ENCODE results near the gene ZDHHC3. TPM values are rescaled to one million over a fixed set of nuclear protein-coding genes. Genes with fewer than 3 reads are reported as not detected.
"Not testable (repeated sequence)": the region's sequence is repeated elsewhere in the genome, so short reads cannot be mapped to it uniquely, and the experiment has no call there.

The ZDHHC3 gene
- polyA plus RNA-seq, 1 of the 3 experiments (the other 2 are of a cell fraction), result 60.7 TPM

DNA sequence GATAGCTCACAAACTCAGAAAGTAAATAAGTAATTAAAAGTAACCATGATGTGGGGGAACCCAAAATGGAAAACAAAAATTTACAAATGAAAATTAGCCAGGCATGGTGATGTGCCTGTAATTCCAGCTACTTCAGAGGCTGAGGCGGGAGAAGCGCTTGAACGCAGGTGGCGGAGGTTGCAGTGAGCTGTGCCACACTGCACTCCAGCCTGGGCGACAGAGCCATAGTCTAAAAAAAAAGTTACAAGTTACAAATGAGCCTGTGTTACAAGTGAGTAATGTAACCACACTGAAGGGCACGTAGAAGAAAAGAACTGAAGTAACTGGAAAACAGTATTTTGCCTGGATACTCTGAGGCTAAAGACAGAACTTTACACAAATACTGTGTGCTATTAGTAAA is 11.4 kb upstream of the ZDHHC3 start:
- WGBS (ENCODE audit: low lambda C conversion rate), result 99% methylated on average over 6 of the region's 6 CpGs
- CTCF ChIA-PET, result interaction anchor here (0.6 to 2.5 kb wide), 4 partner anchors 9 to 665 kb away, joined by 3 to 9 read pairs (median 4); partner anchors contain the start of genes EXOSC7 and ZDHHC3
- Histone ChIP-seq H3K4me1 (ENCODE audit: control insufficient read depth in 1 of 2, insufficient read depth in 2 of 2, low read depth in 1 of 2, low read length in 1 of 2) (no peaks in the 10 kb centered on the region; a peak in 1 of 4 replicates), H3K36me3 (replicated peaks in 1 of 2; ENCODE audit: control insufficient read depth in 1 of 2, insufficient read depth in 2 of 2, low read length in 1 of 2) (peaks cover 11 to 31% of the 10 kb centered on the region in 2 experiments), H3K4me3 (ENCODE audit: low read depth in 2 of 2, low read length in 1 of 2) (no peak overlapping the region), H3K27ac (ENCODE audit: low read depth in 2 of 2, low read length in 1 of 2) (no peak overlapping the region), H3K27me3 (ENCODE audit: insufficient read depth) (no peaks in the 10 kb centered on the region), H4K20me1 (ENCODE audit: insufficient read depth) (peaks cover 6% of the 10 kb centered on the region; the same call in 1 of the 2 replicates), H3K9me2 (no peaks in the 10 kb centered on the region), H2AFZ (ENCODE audit: low read depth) (no peak overlapping the region), H3K9ac (no peak overlapping the region), H3K4me2 (no peak overlapping the region), H3K9me3 (no peaks in the 10 kb centered on the region), H3K79me2 (ENCODE audit: insufficient read depth) (peaks cover 39% of the 10 kb centered on the region), H3F3A (replicated peaks; ENCODE audit: insufficient read depth) (no peaks in the 10 kb centered on the region)
- POLR2A ChIA-PET, result interaction anchor here (0.7 kb wide), 1 partner anchor 70 kb away, joined by 3 read pairs; no protein-coding TSS in a partner anchor
- TF ChIP-seq RAD21 (IDR thresholded peaks at IDR 0.05; ENCODE audit: low read length) (no peak), ELF1 (IDR thresholded peaks at IDR 0.05) (no peak), RCOR1 (IDR thresholded peaks at IDR 0.05; ENCODE audit: low read length) (no peak), EZH2phosphoT487 (IDR thresholded peaks at IDR 0.05; ENCODE audit: borderline replicate concordance, low read depth) (no peak), GATA2 (CRISPR knock-in tag; IDR thresholded peaks at IDR 0.05) (no peak), FOXJ3 (CRISPR knock-in tag; IDR thresholded peaks at IDR 0.05) (no peak), SIN3A (IDR thresholded peaks at IDR 0.05; ENCODE audit: borderline replicate concordance, low read depth, low read length) (no peak), CHD2 (IDR thresholded peaks at IDR 0.05; ENCODE audit: low read length, partially characterized antibody) (no peak), MXI1 (IDR thresholded peaks at IDR 0.05; ENCODE audit: low read depth, low read length) (no peak), NFIC (IDR thresholded peaks at IDR 0.05; ENCODE audit: borderline replicate concordance) (no peak), RFX5 (IDR thresholded peaks at IDR 0.05; ENCODE audit: low read length) (no peak), EP300 (IDR thresholded peaks at IDR 0.05; ENCODE audit: borderline replicate concordance in 1 of 2, low read depth in 1 of 2, low read length in 1 of 2) (no peak), YY1 (IDR thresholded peaks at IDR 0.05; ENCODE audit: low read depth) (no peak), JUND (IDR thresholded peaks at IDR 0.05) (no peak)
- TF ChIP-seq, protein P1, sequence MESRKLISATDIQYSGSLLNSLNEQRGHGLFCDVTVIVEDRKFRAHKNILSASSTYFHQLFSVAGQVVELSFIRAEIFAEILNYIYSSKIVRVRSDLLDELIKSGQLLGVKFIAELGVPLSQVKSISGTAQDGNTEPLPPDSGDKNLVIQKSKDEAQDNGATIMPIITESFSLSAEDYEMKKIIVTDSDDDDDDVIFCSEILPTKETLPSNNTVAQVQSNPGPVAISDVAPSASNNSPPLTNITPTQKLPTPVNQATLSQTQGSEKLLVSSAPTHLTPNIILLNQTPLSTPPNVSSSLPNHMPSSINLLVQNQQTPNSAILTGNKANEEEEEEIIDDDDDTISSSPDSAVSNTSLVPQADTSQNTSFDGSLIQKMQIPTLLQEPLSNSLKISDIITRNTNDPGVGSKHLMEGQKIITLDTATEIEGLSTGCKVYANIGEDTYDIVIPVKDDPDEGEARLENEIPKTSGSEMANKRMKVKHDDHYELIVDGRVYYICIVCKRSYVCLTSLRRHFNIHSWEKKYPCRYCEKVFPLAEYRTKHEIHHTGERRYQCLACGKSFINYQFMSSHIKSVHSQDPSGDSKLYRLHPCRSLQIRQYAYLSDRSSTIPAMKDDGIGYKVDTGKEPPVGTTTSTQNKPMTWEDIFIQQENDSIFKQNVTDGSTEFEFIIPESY (IDR thresholded peaks at IDR 0.05; ENCODE audit: borderline replicate concordance, low read depth), result no peak
- TF ChIP-seq, protein P2, sequence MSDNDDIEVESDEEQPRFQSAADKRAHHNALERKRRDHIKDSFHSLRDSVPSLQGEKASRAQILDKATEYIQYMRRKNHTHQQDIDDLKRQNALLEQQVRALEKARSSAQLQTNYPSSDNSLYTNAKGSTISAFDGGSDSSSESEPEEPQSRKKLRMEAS (IDR thresholded peaks at IDR 0.05; ENCODE audit: low read depth), result no peak
- TF ChIP-seq, protein P3, sequence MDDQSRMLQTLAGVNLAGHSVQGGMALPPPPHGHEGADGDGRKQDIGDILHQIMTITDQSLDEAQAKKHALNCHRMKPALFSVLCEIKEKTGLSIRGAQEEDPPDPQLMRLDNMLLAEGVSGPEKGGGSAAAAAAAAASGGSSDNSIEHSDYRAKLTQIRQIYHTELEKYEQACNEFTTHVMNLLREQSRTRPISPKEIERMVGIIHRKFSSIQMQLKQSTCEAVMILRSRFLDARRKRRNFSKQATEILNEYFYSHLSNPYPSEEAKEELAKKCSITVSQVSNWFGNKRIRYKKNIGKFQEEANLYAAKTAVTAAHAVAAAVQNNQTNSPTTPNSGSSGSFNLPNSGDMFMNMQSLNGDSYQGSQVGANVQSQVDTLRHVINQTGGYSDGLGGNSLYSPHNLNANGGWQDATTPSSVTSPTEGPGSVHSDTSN (IDR thresholded peaks at IDR 0.05), result no peak
- no peak for DNase-seq

DNA sequence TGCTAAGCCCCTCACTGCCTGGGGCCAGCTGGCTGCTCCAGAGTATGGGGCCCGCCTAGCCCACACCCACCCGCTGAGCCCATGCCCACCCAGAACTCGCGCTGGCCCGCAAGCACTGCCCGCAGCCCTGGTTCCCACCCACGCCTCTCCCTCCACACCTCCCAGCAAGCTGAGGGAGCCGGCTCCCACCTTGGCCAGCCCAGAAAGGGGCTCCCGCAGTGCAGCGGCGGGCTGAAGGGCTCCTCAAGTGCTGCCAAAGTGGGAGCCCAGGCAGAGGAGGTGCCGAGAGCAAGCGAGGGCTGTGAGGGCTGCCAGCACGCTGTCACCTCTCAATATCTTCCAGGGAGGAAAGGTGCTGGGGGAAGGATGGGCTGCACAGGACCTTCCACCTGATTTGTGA is 10.4 kb upstream of the ZDHHC3 start:
- H3K4me1 ChIP-seq (ENCODE audit: control insufficient read depth in 1 of 2, insufficient read depth in 2 of 2, low read depth in 1 of 2, low read length in 1 of 2); H3K27ac ChIP-seq (ENCODE audit: low read depth in 2 of 2, low read length in 1 of 2); H3K27me3 ChIP-seq (ENCODE audit: insufficient read depth); H3K4me2 ChIP-seq; H3K4me3 ChIP-seq (ENCODE audit: low read depth in 2 of 2, low read length in 1 of 2); CTCF ChIA-PET; H3K9ac ChIP-seq; POLR2A ChIA-PET; H3K9me2 ChIP-seq; H3K9me3 ChIP-seq; H3F3A ChIP-seq (replicated peaks; ENCODE audit: insufficient read depth); H4K20me1 ChIP-seq (ENCODE audit: insufficient read depth); DNase-seq; H2AFZ ChIP-seq (ENCODE audit: low read depth): not testable (repeated sequence)
- Histone ChIP-seq H3K36me3 (replicated peaks in 1 of 2; ENCODE audit: control insufficient read depth in 1 of 2, insufficient read depth in 2 of 2, low read length in 1 of 2) (peaks cover 7 to 21% of the 10 kb centered on the region in 2 experiments), H3K79me2 (ENCODE audit: insufficient read depth) (peaks cover 49% of the 10 kb centered on the region)
- WGBS (ENCODE audit: low lambda C conversion rate), result 100% methylated on average over 4 of the region's 14 CpGs
